Lower lobe of right lung (tissue), 2 donors: ENCODE measurements around the gene HOOK1. TPM values are rescaled to one million over a fixed set of nuclear protein-coding genes. Genes with fewer than 3 reads are reported as not detected.
"Not testable (repeated sequence)": the region's sequence is repeated elsewhere in the genome, so short reads cannot be mapped to it uniquely, and the experiment has no call there.

Experiments
- ATAC-seq, 2 donors: fragments of 200-7000 bp; cut with Tn5 transposase; one replicate each; pipeline ENCODE4 v1.9.1; 2020 to 2022; ENCODE audit warnings: mild to moderate bottlenecking in 2 of 2, moderate library complexity in 2 of 2
- DNase-seq: peaks from one replicate; pipeline ENCODE4 v3.0.0-alpha.2; 2020
- H3K27ac ChIP-seq: fragments of 200-600 bp; one replicate; pipeline ENCODE4 v1.8.0; 2022
- H3K27me3 ChIP-seq: fragments of 200-600 bp; one replicate; pipeline ENCODE4 v1.8.0; 2022; ENCODE audit warnings: low read depth
- H3K36me3 ChIP-seq: fragments of 200-600 bp; one replicate; pipeline ENCODE4 v1.8.0; 2022; ENCODE audit warnings: mild to moderate bottlenecking
- H3K4me1 ChIP-seq: fragments of 200-600 bp; one replicate; pipeline ENCODE4 v1.8.0; 2022
- H3K4me3 ChIP-seq: fragments of 200-600 bp; one replicate; pipeline ENCODE4 v1.8.0; 2022; ENCODE audit warnings: mild to moderate bottlenecking
- H3K9me3 ChIP-seq: fragments of 200-600 bp; one replicate; pipeline ENCODE4 v1.8.0; 2022
- CTCF ChIP-seq: fragments of 200-600 bp; IDR thresholded peaks from one replicate; pipeline ENCODE4 v1.8.0; 2022; ENCODE audit warnings: antibody characterized with exemption, mild to moderate bottlenecking
- intact Hi-C: fragments of 100-400 bp; cut with DNase I; formaldehyde crosslinking; loops from one replicate; pipeline ENCODE4 v1.11.0; 2022
- total RNA-seq: library from RNA; stranded (reverse); fragmentation: NEBNext Ultra II Directional; extraction: Animal tissue kit (Norgen Biotek cat#: 25700); gene quantifications from one replicate; pipeline ENCODE4 v1.2.1, GENCODE V29; 2021
- donor health status: DM: no; HTN: yes; CAD: no; lungs with severe emphysema.

The HOOK1 gene
- total RNA-seq, 1 donor from 2014 or later: 14.7 TPM

GRCh38 chr1:59845091-59845490, 30.3 kb downstream of the HOOK1 start:
- no peaks in the 10 kb centered on the region for H3K4me1 ChIP-seq
- H3K4me3 ChIP-seq: no peak overlapping the region
- H3K27ac ChIP-seq: no peak overlapping the region
- no peaks in the 10 kb centered on the region for H3K27me3 ChIP-seq
- no peaks in the 10 kb centered on the region for H3K9me3 ChIP-seq
- intact Hi-C loops: no loop called here
- TF ChIP-seq CTCF: no peak
- H3K36me3 ChIP-seq: peaks cover 6% of the 10 kb centered on the region
- ATAC-seq (no peak), DNase-seq (no peak)

- TF ChIP-seq CTCF: no peak
- DNase-seq (no peak), ATAC-seq (no peak)
- H3K9me3 ChIP-seq: no peaks in the 10 kb centered on the region
- peaks cover 6% of the 10 kb centered on the region for H3K36me3 ChIP-seq
- no peak overlapping the region for H3K4me3 ChIP-seq
- H3K27me3 ChIP-seq: no peaks in the 10 kb centered on the region
- intact Hi-C loops: no loop called here
- H3K4me1 ChIP-seq: no peaks in the 10 kb centered on the region
- no peak overlapping the region for H3K27ac ChIP-seq
Observed at GRCh38 chr1:59846209-59846894, 31.6 kb downstream of the HOOK1 start.

- no peak for ATAC-seq
- TF ChIP-seq CTCF: no peak
- H3K36me3 ChIP-seq: peaks cover 6% of the 10 kb centered on the region
- H3K27me3 ChIP-seq: no peaks in the 10 kb centered on the region
- H3K4me1 ChIP-seq: no peaks in the 10 kb centered on the region
- H3K27ac ChIP-seq: no peak overlapping the region
- H3K4me3 ChIP-seq: no peak overlapping the region
- intact Hi-C loops: no loop called here
- no peaks in the 10 kb centered on the region for H3K9me3 ChIP-seq
- DNase-seq: no peak
Observed at GRCh38 chr1:59846895-59847282, 32.1 kb downstream of the HOOK1 start.

- Histone ChIP-seq H3K27me3 (no peaks in the 10 kb centered on the region), H3K4me1 (no peaks in the 10 kb centered on the region), H3K9me3 (no peaks in the 10 kb centered on the region), H3K4me3 (no peak overlapping the region), H3K27ac (no peak overlapping the region), H3K36me3 (no peaks in the 10 kb centered on the region)
- no peak for TF ChIP-seq CTCF
- DNase-seq (no peak), ATAC-seq (no peak)
- intact Hi-C loops: no loop called here
Observed at GRCh38 chr1:59852117-59852516, 37.4 kb downstream of the HOOK1 start.

GRCh38 chr1:59855297-59855696, 40.5 kb downstream of the HOOK1 start:
- H3K4me1 ChIP-seq, H3K9me3 ChIP-seq, DNase-seq, intact Hi-C loops, H3K27me3 ChIP-seq, H3K4me3 ChIP-seq, ATAC-seq, H3K27ac ChIP-seq, H3K36me3 ChIP-seq: not testable (repeated sequence)

GRCh38 chr1:59856725-59857338, 42.1 kb downstream of the HOOK1 start:
- intact Hi-C loops: no loop called here
- Histone ChIP-seq H3K4me1 (no peaks in the 10 kb centered on the region), H3K9me3 (no peaks in the 10 kb centered on the region), H3K4me3 (no peak overlapping the region), H3K27ac (no peak overlapping the region), H3K36me3 (no peaks in the 10 kb centered on the region), H3K27me3 (no peaks in the 10 kb centered on the region)
- ATAC-seq (peak; percentile 62 to 64), DNase-seq (peak; percentile 20)
- no peak for TF ChIP-seq CTCF
